Fibroblast of villous mesenchyme (primary cell): ENCODE results near the gene PITPNC1. TPM values are rescaled to one million over a fixed set of nuclear protein-coding genes. Genes with fewer than 3 reads are reported as not detected.

ENCODE experiments used
- DNase-seq: peaks from one replicate; pipeline ENCODE4 v3.0.0-alpha.2; 2010; ENCODE audit warnings: low read depth
- H3K4me3 ChIP-seq: 2 replicates; pipeline ENCODE4 v1.5.1; 2011; ENCODE audit warnings: low read depth, mild to moderate bottlenecking, low read length
- total RNA-seq: library from RNA; depleted of rRNA; stranded (reverse); fragments of >200 nt; gene quantifications from 2 replicates; pipeline ENCODE4 v1.2.3, GENCODE V29; 2012
- TF ChIP-seq, protein P1 (sequence below): IDR thresholded peaks from 2 replicates; pipeline ENCODE4 v1.5.1; 2012; ENCODE audit warnings: low read depth, mild to moderate bottlenecking, low read length; ENCODE audit not compliant: insufficient read depth

PITPNC1 gene
- total RNA-seq, 1 donor = 4.3 TPM

DNA sequence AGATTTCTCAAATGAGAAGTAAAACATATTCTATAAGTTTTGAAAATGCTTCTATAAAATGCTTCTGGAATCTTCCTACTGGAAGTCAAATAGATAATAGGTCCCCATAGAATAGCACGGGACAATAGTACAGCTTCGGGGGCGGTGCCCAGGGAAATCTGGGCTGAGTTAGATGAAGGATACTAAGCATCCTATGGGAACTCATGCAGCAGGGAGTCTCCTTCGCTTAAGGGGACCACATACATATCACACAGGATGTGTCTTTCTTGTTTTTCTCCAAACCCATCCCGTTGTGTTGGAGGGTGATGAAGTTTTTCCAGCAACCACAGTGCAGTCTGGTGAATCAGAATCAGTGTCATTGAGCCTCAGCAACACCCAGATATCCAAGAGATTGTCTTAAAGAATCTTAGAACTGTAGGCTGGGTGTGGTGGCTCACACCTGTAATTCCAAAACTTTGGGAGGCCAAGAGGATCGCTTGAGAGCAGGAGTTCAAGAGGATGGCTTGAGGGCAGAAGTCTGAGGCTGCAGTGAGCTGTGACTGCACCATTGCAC lies 84.2 kb downstream of the PITPNC1 start:
- TF ChIP-seq, protein P1, sequence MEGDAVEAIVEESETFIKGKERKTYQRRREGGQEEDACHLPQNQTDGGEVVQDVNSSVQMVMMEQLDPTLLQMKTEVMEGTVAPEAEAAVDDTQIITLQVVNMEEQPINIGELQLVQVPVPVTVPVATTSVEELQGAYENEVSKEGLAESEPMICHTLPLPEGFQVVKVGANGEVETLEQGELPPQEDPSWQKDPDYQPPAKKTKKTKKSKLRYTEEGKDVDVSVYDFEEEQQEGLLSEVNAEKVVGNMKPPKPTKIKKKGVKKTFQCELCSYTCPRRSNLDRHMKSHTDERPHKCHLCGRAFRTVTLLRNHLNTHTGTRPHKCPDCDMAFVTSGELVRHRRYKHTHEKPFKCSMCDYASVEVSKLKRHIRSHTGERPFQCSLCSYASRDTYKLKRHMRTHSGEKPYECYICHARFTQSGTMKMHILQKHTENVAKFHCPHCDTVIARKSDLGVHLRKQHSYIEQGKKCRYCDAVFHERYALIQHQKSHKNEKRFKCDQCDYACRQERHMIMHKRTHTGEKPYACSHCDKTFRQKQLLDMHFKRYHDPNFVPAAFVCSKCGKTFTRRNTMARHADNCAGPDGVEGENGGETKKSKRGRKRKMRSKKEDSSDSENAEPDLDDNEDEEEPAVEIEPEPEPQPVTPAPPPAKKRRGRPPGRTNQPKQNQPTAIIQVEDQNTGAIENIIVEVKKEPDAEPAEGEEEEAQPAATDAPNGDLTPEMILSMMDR = no peak
- DNase-seq = no peak
- H3K4me3 ChIP-seq = no peak overlapping the region

DNA sequence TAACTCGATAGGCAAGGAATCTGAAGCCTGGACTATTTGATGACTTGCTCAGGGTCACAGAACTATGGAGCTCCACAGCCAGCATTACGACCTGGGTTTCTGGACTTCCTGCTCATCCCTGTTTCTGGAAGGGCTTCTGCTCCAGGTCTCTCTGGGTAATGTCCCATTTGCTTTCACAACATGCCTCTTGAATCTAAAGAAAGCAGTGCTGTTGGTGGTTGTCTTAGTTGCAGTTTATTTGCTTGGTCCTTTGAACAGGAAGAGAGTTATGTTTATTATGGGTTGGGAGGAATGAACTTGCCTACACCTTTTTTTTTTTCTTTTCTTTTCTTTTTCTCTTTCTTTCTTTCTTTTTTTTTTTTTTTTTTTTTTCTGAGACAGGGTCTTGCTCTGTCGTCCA lies 84.8 kb downstream of the PITPNC1 start:
- DNase-seq = no peak
- TF ChIP-seq, protein P1 = no peak
- H3K4me3 ChIP-seq = no peak overlapping the region

DNA sequence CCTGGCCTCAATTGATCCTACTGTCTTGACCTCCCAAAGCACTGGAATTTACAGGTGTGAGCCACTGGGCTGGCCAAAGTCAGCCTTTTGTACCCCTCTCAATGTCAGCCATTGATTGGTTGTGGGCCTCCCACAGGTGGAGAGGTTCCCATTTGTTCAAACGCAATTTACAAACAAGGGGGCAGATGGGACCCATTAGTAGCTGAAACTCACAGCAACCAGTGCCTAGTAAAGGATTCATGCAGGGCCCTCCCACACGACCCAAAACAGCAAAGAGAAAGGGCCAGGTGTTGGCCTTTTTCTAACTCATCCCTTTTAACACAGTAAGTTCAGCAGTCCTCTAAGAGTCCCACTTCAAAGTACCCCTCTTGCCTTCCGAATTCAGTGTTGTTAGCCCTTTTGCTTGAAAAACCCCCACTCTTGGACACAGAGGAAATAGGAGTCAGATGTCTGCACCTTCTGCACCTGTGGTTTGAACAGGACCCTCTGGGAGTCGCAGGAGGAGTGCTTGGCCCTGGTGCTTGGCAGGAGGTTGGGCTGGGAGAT lies 89.2 kb downstream of the PITPNC1 start:
- TF ChIP-seq, protein P1 = no peak
- H3K4me3 ChIP-seq = no peak overlapping the region

GRCh38 chr17:67467500-67468455 lies 90.7 kb downstream of the PITPNC1 start:
- TF ChIP-seq, protein P1 = no peak
- no peak for DNase-seq
- no peak overlapping the region for H3K4me3 ChIP-seq

More for the DNA sequence above, 89.2 kb downstream of the PITPNC1 start:
- DNase-seq = no peak

DNA sequence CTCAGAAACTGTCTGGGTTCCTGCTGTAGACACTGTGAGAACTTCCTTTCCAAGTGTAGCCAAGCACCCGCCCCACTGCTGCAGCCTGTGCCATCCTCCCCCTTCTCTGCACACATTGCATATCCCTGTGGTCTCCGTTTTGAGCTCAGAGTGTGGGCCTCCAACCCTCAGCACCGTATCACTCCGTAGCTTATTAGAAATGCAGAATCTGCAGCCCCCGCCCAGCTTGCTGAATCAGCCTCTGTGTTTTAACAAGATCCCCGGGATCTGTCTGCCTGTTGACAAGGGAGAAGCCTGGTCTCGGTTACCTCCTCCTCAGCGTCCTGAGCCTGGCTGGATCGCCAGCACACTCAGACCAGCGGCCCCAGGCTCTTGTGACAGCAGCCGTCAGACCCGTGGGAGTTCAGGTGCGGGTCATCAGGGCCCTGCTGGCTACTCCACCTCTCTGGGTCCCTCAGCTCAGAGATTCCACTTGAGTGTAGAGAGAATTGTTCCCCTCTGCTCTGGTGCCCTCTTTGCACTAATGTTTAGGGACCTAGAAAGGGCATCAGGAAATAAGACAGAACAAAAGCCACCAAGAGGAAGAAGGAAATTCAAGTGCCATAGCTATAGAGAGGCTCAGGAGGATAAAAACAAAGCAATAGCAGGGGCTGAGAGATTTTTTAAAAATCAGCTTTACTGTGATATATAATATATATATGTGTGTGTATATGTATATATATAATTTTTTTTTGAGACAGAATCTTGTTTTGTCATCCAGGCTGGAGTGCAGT lies 92.3 kb downstream of the PITPNC1 start:
- peak; percentile 65 for DNase-seq
- TF ChIP-seq, protein P1 = no peak
- H3K4me3 ChIP-seq = no peak overlapping the region

DNA sequence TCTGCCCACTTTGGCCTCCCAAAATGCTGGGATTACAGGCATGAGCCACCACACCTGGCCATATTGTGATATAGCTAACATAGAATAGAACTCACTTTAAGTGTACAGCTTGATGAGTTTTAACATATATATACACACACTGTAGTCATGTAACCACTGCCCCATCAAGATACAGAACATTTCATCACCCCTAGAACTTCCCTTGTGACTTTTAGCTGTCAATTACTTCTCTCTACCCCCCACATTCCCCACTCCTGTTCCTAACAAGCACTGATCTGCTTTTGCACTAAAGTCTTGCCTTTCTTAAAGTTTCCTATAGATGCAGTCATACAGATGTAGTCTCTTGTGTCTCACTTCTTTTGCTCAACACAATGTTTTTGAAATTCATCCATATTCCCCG lies 93.1 kb downstream of the PITPNC1 start:
- TF ChIP-seq, protein P1 = no peak
- no peak overlapping the region for H3K4me3 ChIP-seq
- DNase-seq = no peak
